ENCODE results near the gene TRIO.

The TRIO gene

GRCh38 chr5:14425559-14425958 lies 282.4 kb downstream of the TRIO start:
- Histone ChIP-seq H3K4me1 (ENCODE audit: control insufficient read depth, insufficient read depth, low read length) (no peaks in the 10 kb centered on the region), H3K36me3 (ENCODE audit: control insufficient read depth in 2 of 2, insufficient read depth in 1 of 2, low read length in 2 of 2) (peaks cover 10 to 41% of the 10 kb centered on the region in 2 experiments; a peak in 2 of 3 replicates), H3K9me3 (ENCODE audit: control insufficient read depth, insufficient read depth, low read depth, low read length) (no peaks in the 10 kb centered on the region), H3K27ac (ENCODE audit: extremely low read depth, low read depth, low read length) (no peak overlapping the region), H3K4me3 (ENCODE audit: low read depth, low read length) (no peak overlapping the region)
- ChIA-PET POLR2A (no interaction called here), CTCF (interaction anchor here (0.6 kb wide), 1 partner anchor 34 kb away, joined by 3 read pairs; no protein-coding TSS in a partner anchor)
- no peak for TF ChIP-seq ZNF449 (tag by site-specific recombination; IDR thresholded peaks at IDR 0.05)
- no peak for TF ChIP-seq ZNF501 (tag by site-specific recombination; IDR thresholded peaks at IDR 0.05)
- TF ChIP-seq ZNF354C (tag by site-specific recombination; IDR thresholded peaks at IDR 0.05; ENCODE audit: borderline replicate concordance, low read depth): no peak
- no peak for TF ChIP-seq ZNF785 (tag by site-specific recombination; IDR thresholded peaks at IDR 0.05)
- TF ChIP-seq RBAK (tag by site-specific recombination; IDR thresholded peaks at IDR 0.05): no peak
- no peak for TF ChIP-seq ZNF138 (tag by site-specific recombination; IDR thresholded peaks at IDR 0.05; ENCODE audit: borderline replicate concordance)
- no peak for TF ChIP-seq ZNF112 (tag by site-specific recombination; IDR thresholded peaks at IDR 0.05)
- no peak for TF ChIP-seq INSM2 (tag by site-specific recombination; IDR thresholded peaks at IDR 0.05)
- no peak for TF ChIP-seq KLF16 (tag by site-specific recombination; IDR thresholded peaks at IDR 0.05)
- no peak for TF ChIP-seq GLIS2 (tag by site-specific recombination; IDR thresholded peaks at IDR 0.05)
- TF ChIP-seq ZNF707 (tag by site-specific recombination; IDR thresholded peaks at IDR 0.05): no peak
- TF ChIP-seq MZF1 (tag by site-specific recombination; IDR thresholded peaks at IDR 0.05; ENCODE audit: borderline replicate concordance): no peak
- TF ChIP-seq ZNF555 (tag by site-specific recombination; conservative IDR thresholded peaks at IDR 0.05): no peak
- no peak for TF ChIP-seq ZNF560 (tag by site-specific recombination; IDR thresholded peaks at IDR 0.05; ENCODE audit: borderline replicate concordance)
- no peak for TF ChIP-seq ZNF19 (tag by site-specific recombination; IDR thresholded peaks at IDR 0.05; ENCODE audit: low read depth)
- no peak for TF ChIP-seq PBX3 (CRISPR knock-in tag; IDR thresholded peaks at IDR 0.05)
- no peak for TF ChIP-seq ZNF146 (tag by site-specific recombination; IDR thresholded peaks at IDR 0.05)
- TF ChIP-seq ZBTB11 (tag by site-specific recombination; conservative IDR thresholded peaks at IDR 0.05; ENCODE audit: low read depth): no peak

- Histone ChIP-seq H3K9me3 (ENCODE audit: control insufficient read depth, insufficient read depth, low read depth, low read length) (no peaks in the 10 kb centered on the region), H3K4me3 (ENCODE audit: low read depth, low read length) (no peak overlapping the region), H3K4me1 (ENCODE audit: control insufficient read depth, insufficient read depth, low read length) (no peaks in the 10 kb centered on the region), H3K36me3 (ENCODE audit: control insufficient read depth in 2 of 2, insufficient read depth in 1 of 2, low read length in 2 of 2) (peaks cover 12 to 35% of the 10 kb centered on the region in 2 experiments; a peak in 2 of 3 replicates), H3K27ac (ENCODE audit: extremely low read depth, low read depth, low read length) (no peak overlapping the region)
- POLR2A ChIA-PET: no interaction called here
- CTCF ChIA-PET: interaction anchor here (0.5 kb wide), 1 partner anchor 27 kb away, joined by 3 read pairs; no protein-coding TSS in a partner anchor
- no peak for TF ChIP-seq ZNF560 (tag by site-specific recombination; IDR thresholded peaks at IDR 0.05; ENCODE audit: borderline replicate concordance)
- peak; percentile 10; the same call in 1 of the 2 replicates for TF ChIP-seq ZIC2 (tag by site-specific recombination; IDR thresholded peaks at IDR 0.05)
These were observed 283.4 kb downstream of the TRIO start for GRCh38 chr5:14426521-14426920.
